PC-9 (cell line): Measurements from ENCODE around the gene TADA3. TPM values are rescaled to one million over a fixed set of nuclear protein-coding genes. Genes with fewer than 3 reads are reported as not detected.

ENCODE experiments used
- BruUV-seq: library from RNA; stranded (reverse); fragments of 400-500 nt; replicated peaks from 2 replicates; lab custom pipeline; 2021; lab: Mats Ljungman, UMichigan
- CTCF ChIA-PET: fragments of 300-600 bp; sonication (Branson Sonifier 250); formaldehyde crosslinking; loops from one replicate; lab custom pipeline; 2022; ENCODE audit warnings: antibody characterized with exemption; lab: Charles Lee
- POLR2A ChIA-PET: fragments of 300-600 bp; sonication (Branson Sonifier 250); formaldehyde crosslinking; loops from one replicate; lab custom pipeline; 2022; ENCODE audit warnings: antibody characterized with exemption; ENCODE audit not compliant: unreplicated experiment; lab: Charles Lee
- DNase-seq, 2 experiments: peaks; one replicate each; pipeline versions ENCODE4 v3.0.0 to v3.0.0-alpha.2; 2015 to 2022; ENCODE audit warnings: mixed read lengths in 1 of 2
- H2AFZ ChIP-seq: fragments of 200-600 bp; sonication (generic); 2 replicates; pipeline ENCODE4 v1.8.1; 2017; ENCODE audit warnings: antibody characterized with exemption
- H3F3A ChIP-seq: fragments of 200-600 bp; sonication (generic); 2 replicates; pipeline ENCODE4 v1.8.1; 2017; ENCODE audit warnings: antibody characterized with exemption, mild to moderate bottlenecking, low read depth; ENCODE audit not compliant: insufficient read depth
- H3K27ac ChIP-seq: fragments of 200-600 bp; sonication (generic); 2 replicates; pipeline ENCODE4 v1.6.1; 2016; ENCODE audit warnings: mixed run types
- H3K27me3 ChIP-seq: fragments of 200-600 bp; sonication (generic); 2 replicates; pipeline ENCODE4 v1.6.1; 2016; ENCODE audit warnings: low read depth, mixed run types; ENCODE audit not compliant: insufficient read depth
- H3K36me3 ChIP-seq: fragments of 200-600 bp; sonication (generic); 2 replicates; pipeline ENCODE4 v1.6.1; 2016; ENCODE audit warnings: low read depth, mixed run types
- H3K4me1 ChIP-seq: fragments of 200-600 bp; sonication (generic); replicated peaks from 2 replicates; pipeline ENCODE4 v1.6.1; 2016; ENCODE audit warnings: mixed run types; ENCODE audit not compliant: insufficient read depth
- H3K4me2 ChIP-seq: fragments of 200-600 bp; sonication (generic); 2 replicates; pipeline ENCODE4 v1.6.1; 2017; ENCODE audit warnings: mixed run types
- H3K4me3 ChIP-seq: fragments of 200-600 bp; sonication (generic); 2 replicates; pipeline ENCODE4 v1.6.1; 2016; ENCODE audit warnings: mixed run types
- H3K79me2 ChIP-seq: fragments of 200-600 bp; sonication (generic); 2 replicates; pipeline ENCODE4 v1.6.1; 2017; ENCODE audit warnings: low read depth, mixed run types
- H3K9me2 ChIP-seq: fragments of 200-600 bp; sonication (generic); 2 replicates; pipeline ENCODE4 v1.8.1; 2017; ENCODE audit warnings: mild to moderate bottlenecking; ENCODE audit not compliant: insufficient read depth
- H3K9me3 ChIP-seq: fragments of 200-600 bp; sonication (generic); 2 replicates; pipeline ENCODE4 v1.8.1; 2016; ENCODE audit warnings: low read depth; ENCODE audit not compliant: insufficient read depth
- H4K20me1 ChIP-seq: fragments of 200-600 bp; sonication (generic); 2 replicates; pipeline ENCODE4 v1.8.1; 2017; ENCODE audit not compliant: insufficient read depth
- EZH2 ChIP-seq: fragments of 200-600 bp; sonication (generic); IDR thresholded peaks from 2 replicates; pipeline ENCODE4 v1.8.0; 2017; ENCODE audit warnings: antibody characterized with exemption, low read depth
- intact Hi-C: fragments of 100-400 bp; cut with micrococcal nuclease; formaldehyde crosslinking; loops from one replicate; pipeline ENCODE4 v1.10.0; 2022; ENCODE audit not compliant: unreplicated experiment
- total RNA-seq: library from RNA; stranded (reverse); gene quantifications from 2 replicates; pipeline ENCODE4 v1.2.3, GENCODE V29; 2021
- TF ChIP-seq, protein P1 (sequence below): fragments of 200-600 bp; sonication (generic); conservative IDR thresholded peaks from 2 replicates; pipeline ENCODE4 v1.6.1; 2017; ENCODE audit warnings: mixed run types, antibody characterized with exemption, mild to moderate bottlenecking, moderate library complexity

Gene TADA3
- total RNA-seq, 1 experiment from 2014 or later, result 72.4 TPM

DNA sequence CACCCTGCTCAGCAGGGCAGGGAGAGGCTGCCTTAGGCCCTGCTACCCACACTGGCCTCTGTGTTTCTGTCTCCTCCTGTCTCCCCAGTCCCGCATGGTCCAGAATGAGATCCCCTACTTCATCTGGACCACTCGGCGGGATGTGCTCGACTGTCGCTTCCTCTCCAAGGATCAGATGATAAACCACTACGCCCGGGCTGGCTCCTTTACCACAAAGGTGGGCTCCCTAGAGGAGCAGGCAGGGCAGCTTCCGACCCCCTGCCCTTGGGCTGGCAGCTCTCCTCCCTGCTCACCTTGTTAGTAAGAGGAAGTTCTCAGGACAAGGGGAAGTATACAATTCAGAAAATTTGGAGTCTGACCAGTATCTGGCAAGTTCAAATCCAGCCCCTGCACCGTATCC is 23.7 kb upstream of the TADA3 start:
- TF ChIP-seq EZH2, result no peak
- TF ChIP-seq, protein P1, sequence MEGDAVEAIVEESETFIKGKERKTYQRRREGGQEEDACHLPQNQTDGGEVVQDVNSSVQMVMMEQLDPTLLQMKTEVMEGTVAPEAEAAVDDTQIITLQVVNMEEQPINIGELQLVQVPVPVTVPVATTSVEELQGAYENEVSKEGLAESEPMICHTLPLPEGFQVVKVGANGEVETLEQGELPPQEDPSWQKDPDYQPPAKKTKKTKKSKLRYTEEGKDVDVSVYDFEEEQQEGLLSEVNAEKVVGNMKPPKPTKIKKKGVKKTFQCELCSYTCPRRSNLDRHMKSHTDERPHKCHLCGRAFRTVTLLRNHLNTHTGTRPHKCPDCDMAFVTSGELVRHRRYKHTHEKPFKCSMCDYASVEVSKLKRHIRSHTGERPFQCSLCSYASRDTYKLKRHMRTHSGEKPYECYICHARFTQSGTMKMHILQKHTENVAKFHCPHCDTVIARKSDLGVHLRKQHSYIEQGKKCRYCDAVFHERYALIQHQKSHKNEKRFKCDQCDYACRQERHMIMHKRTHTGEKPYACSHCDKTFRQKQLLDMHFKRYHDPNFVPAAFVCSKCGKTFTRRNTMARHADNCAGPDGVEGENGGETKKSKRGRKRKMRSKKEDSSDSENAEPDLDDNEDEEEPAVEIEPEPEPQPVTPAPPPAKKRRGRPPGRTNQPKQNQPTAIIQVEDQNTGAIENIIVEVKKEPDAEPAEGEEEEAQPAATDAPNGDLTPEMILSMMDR, result no peak
- no peaks in the 10 kb centered on the region for H3K9me2 ChIP-seq
- H3K4me3 ChIP-seq, result no peak overlapping the region
- intact Hi-C loops, result no loop called here
- ChIA-PET POLR2A (no interaction called here), CTCF (no interaction called here)
- H3K27ac ChIP-seq, result no peak overlapping the region
- no peaks in the 10 kb centered on the region for H3K36me3 ChIP-seq
- no TSS peak for BruUV-seq
- H3K4me1 ChIP-seq, result no peaks in the 10 kb centered on the region
- no peak overlapping the region for H3K4me2 ChIP-seq
- H4K20me1 ChIP-seq, result no peaks in the 10 kb centered on the region
- H3F3A ChIP-seq, result no peaks in the 10 kb centered on the region; the same call in 1 of the 2 replicates
- H3K9me3 ChIP-seq, result no peaks in the 10 kb centered on the region
- H2AFZ ChIP-seq, result no peak overlapping the region
- H3K79me2 ChIP-seq, result no peaks in the 10 kb centered on the region
- no peaks in the 10 kb centered on the region for H3K27me3 ChIP-seq
- no peak for DNase-seq

DNA sequence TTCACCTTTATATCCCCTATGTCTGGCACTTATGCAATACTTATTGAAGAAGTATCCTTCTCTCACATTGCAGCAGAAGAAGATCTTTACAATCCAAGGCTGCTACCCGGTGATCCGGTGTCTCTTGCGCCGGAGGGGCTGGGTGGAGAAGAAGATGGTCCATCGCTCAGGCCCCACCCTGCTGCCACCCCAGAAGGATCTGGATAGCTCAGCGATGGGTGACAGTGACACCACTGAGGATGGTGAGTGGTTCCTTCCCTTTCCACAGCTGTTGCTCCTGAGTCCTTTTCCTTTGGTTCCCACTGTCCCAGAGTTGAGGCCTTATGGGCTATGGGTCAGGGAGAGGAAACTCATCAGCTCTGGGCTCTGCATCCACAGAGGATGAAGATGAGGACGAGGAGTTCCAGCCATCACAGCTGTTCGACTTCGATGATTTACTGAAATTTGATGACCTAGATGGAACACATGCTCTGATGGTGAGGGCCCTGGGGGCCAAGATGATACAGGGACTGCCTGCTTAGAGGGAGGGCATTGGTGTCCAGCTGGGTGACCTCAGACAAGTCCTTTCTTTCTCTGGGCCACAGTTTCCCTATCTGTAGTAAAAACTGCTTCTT is 20.7 kb upstream of the TADA3 start:
- POLR2A ChIA-PET, result no interaction called here
- H3F3A ChIP-seq, result peaks cover 17% of the 10 kb centered on the region
- H3K27ac ChIP-seq, result no peak overlapping the region
- intact Hi-C loops, result no loop called here
- no peaks in the 10 kb centered on the region for H3K36me3 ChIP-seq
- CTCF ChIA-PET, result no interaction called here
- BruUV-seq, result no TSS peak
- H3K27me3 ChIP-seq, result no peaks in the 10 kb centered on the region
- no peaks in the 10 kb centered on the region for H4K20me1 ChIP-seq
- H3K4me1 ChIP-seq, result peaks cover 19% of the 10 kb centered on the region
- H3K9me3 ChIP-seq, result no peaks in the 10 kb centered on the region
- no peaks in the 10 kb centered on the region for H3K9me2 ChIP-seq
- H3K79me2 ChIP-seq, result no peaks in the 10 kb centered on the region
- no peak overlapping the region for H3K4me3 ChIP-seq
- TF ChIP-seq EZH2, result no peak
- no peak overlapping the region for H3K4me2 ChIP-seq
- DNase-seq, result no peak
- no peak overlapping the region for H2AFZ ChIP-seq

DNA sequence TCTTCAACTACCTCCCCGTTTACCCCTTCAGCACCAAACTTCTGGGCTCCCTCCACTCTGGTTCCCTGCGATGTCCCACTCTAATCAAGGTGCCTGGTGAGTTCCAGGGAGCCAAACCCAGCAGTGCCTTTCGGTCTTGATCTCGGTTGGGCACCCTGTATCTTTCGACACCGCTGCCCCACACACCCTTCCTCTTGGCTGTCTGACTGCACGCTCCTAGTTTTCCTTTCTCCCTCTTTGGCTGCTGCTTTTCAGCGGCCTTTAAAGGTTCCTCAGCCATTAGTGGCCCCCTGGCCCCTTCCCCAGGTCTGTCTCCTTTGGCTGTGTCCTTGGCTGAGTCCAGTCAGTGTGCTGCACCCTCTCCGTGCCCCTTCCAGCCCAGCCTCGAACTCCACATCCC is 18.6 kb upstream of the TADA3 start:
- CTCF ChIA-PET, result no interaction called here
- H4K20me1 ChIP-seq, result no peaks in the 10 kb centered on the region
- no peak for DNase-seq
- peak overlapping the region; percentile 95 for H3K4me2 ChIP-seq
- H3K4me1 ChIP-seq, result peaks cover 19% of the 10 kb centered on the region
- TF ChIP-seq, protein P1, result no peak
- no peak for TF ChIP-seq EZH2
- H3K4me3 ChIP-seq, result peak overlapping the region; percentile 66; the same call in 1 of the 2 replicates
- H2AFZ ChIP-seq, result peak overlapping the region; percentile 77; the same call in 1 of the 2 replicates
- TSS peak; percentile 9 for BruUV-seq
- no peaks in the 10 kb centered on the region for H3K79me2 ChIP-seq
- H3K27me3 ChIP-seq, result no peaks in the 10 kb centered on the region
- no peak overlapping the region for H3K27ac ChIP-seq
- peaks cover 36% of the 10 kb centered on the region for H3F3A ChIP-seq
- POLR2A ChIA-PET, result no interaction called here
- H3K9me3 ChIP-seq, result no peaks in the 10 kb centered on the region
- intact Hi-C loops, result loop anchor here (2.0 kb wide), 1 partner anchor 136 kb away; no protein-coding TSS in a partner anchor
- no peaks in the 10 kb centered on the region for H3K9me2 ChIP-seq
- H3K36me3 ChIP-seq, result no peaks in the 10 kb centered on the region
